Tibial nerve (tissue), 4 donors: ENCODE data around the gene HPSE2. TPM values are rescaled to one million over a fixed set of nuclear protein-coding genes. Genes with fewer than 3 reads are reported as not detected.

Experiments
- DNase-seq, 2 donors: peaks; one replicate each; pipeline ENCODE4 v3.0.0-alpha.2; 2019; ENCODE audit warnings: low spot score in 2 of 2
- H3K27ac ChIP-seq, 4 donors: fragments of 200-600 bp; sonication (generic) in 3 of 4; one replicate each; pipeline ENCODE4 v1.5.1; 2017 to 2019; ENCODE audit warnings: mild to moderate bottlenecking in 1 of 4
- H3K27me3 ChIP-seq, 2 donors: fragments of 200-600 bp; sonication (generic) in 1 of 2; one replicate each; pipeline versions ENCODE4 v1.5.1 to v1.6.0; 2017 to 2019
- H3K36me3 ChIP-seq, 3 donors: fragments of 200-600 bp; sonication (generic); one replicate each; pipeline ENCODE4 v1.5.1; 2018 to 2019
- H3K4me1 ChIP-seq, 4 donors: fragments of 200-600 bp; sonication (generic) in 3 of 4; one replicate each; pipeline ENCODE4 v1.5.1; 2017 to 2019
- H3K4me3 ChIP-seq, 4 donors: fragments of 200-600 bp; sonication (generic) in 3 of 4; one replicate each; pipeline ENCODE4 v1.5.1; 2017 to 2019; ENCODE audit warnings: mild to moderate bottlenecking in 1 of 4, moderate library complexity in 1 of 4
- H3K9me3 ChIP-seq, 4 donors: fragments of 200-600 bp; sonication (generic) in 3 of 4; one replicate each; pipeline ENCODE4 v1.5.1; 2017 to 2019
- EP300 ChIP-seq, 2 donors: sonication (generic); formaldehyde crosslinking; IDR thresholded peaks; one replicate each; pipeline ENCODE4 v1.6.1; 2017; ENCODE audit warnings: antibody characterized with exemption in 2 of 2, mild to moderate bottlenecking in 1 of 2
- POLR2A ChIP-seq, 2 donors: fragments of 450-650 bp; IDR thresholded peaks; one replicate each; pipeline ENCODE4 v1.6.1; 2017; ENCODE audit warnings: antibody characterized with exemption in 2 of 2, mild to moderate bottlenecking in 2 of 2, moderate library complexity in 2 of 2
- WGBS, 2 donors: methylation state at CpG; one replicate each; pipeline ENCODE4 v1.1.5; 2018; 5-methylcytosine and 5-hydroxymethylcytosine counted together
- total RNA-seq, 4 donors: library from RNA; depleted of rRNA; stranded (reverse); fragments of >200 nt; gene quantifications; one replicate each; pipeline ENCODE4 v1.1.0, GENCODE V29; 2016
- TF ChIP-seq, protein P1 (sequence below), 5 experiments: fragments of 200-600 bp in 3 of 5; fragments of 450-650 bp in 2 of 5; sonication (generic) in 3 of 5; IDR thresholded peaks; one replicate each; pipeline ENCODE4 v1.5.1; 2016 to 2019; ENCODE audit warnings: antibody characterized with exemption in 5 of 5, mild to moderate bottlenecking in 3 of 5, moderate library complexity in 2 of 5

HPSE2 gene
- total RNA-seq, 4 donors from 2014 or later = 0.63 TPM; not detected in 3

DNA sequence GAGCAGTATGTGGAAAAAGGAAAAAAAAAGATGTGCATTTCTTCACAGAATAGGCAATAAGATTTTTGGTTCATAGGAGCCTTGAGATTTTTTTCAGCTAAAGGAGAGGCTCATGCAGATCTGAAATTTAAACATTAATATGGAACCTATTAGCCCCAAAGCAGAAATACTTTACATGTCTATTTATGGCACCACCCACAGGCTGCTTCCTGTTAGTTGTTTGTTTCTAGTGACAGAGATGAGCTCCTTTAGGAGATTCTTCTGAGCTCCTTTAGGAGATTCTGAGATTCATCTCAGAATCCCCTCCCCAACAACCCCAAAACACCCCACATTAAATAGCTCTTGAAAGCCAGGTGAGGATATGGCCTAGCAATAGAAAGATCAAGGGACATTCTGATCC lies 761.0 kb downstream of the HPSE2 start:
- no peaks in the 10 kb centered on the region for H3K36me3 ChIP-seq
- H3K4me1 ChIP-seq = no peaks in the 10 kb centered on the region
- no peak overlapping the region for H3K27ac ChIP-seq
- H3K4me3 ChIP-seq = no peak overlapping the region
- no peaks in the 10 kb centered on the region for H3K27me3 ChIP-seq
- no peak for DNase-seq
- H3K9me3 ChIP-seq = no peaks in the 10 kb centered on the region
- TF ChIP-seq POLR2A (IDR thresholded peaks at IDR 0.05) (no peak), EP300 (IDR thresholded peaks at IDR 0.05) (no peak)
- TF ChIP-seq, protein P1, sequence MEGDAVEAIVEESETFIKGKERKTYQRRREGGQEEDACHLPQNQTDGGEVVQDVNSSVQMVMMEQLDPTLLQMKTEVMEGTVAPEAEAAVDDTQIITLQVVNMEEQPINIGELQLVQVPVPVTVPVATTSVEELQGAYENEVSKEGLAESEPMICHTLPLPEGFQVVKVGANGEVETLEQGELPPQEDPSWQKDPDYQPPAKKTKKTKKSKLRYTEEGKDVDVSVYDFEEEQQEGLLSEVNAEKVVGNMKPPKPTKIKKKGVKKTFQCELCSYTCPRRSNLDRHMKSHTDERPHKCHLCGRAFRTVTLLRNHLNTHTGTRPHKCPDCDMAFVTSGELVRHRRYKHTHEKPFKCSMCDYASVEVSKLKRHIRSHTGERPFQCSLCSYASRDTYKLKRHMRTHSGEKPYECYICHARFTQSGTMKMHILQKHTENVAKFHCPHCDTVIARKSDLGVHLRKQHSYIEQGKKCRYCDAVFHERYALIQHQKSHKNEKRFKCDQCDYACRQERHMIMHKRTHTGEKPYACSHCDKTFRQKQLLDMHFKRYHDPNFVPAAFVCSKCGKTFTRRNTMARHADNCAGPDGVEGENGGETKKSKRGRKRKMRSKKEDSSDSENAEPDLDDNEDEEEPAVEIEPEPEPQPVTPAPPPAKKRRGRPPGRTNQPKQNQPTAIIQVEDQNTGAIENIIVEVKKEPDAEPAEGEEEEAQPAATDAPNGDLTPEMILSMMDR (IDR thresholded peaks at IDR 0.05) = no peak

DNA sequence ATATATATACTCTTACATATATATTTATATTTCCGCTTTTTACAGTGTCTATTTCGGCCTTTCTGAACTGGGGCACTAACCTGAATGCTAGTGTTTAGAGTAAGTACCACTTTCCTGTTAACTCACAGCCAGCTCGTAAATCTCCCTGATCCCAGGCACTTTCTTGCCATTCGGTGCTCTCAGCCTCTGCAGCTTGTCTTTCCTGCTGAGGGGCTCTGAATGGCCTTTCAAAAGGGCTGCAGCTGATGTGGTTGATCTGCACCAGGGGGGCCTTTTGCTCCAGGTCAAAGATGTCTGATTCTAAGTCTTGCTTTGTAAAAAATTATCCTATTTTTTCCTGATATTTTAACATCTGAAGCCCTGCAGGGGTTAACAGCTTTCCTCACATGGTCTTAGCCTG lies 763.5 kb downstream of the HPSE2 start:
- H3K27ac ChIP-seq = no peak overlapping the region
- H3K36me3 ChIP-seq = no peaks in the 10 kb centered on the region
- peaks cover 0 to 9% (median 2%) of the 10 kb centered on the region in 4 donors for H3K4me1 ChIP-seq
- no peaks in the 10 kb centered on the region for H3K27me3 ChIP-seq
- no peak overlapping the region for H3K4me3 ChIP-seq
- no peak for DNase-seq
- H3K9me3 ChIP-seq = no peaks in the 10 kb centered on the region
- 51 to 57% methylated on average over 4 of the region's 4 CpGs for WGBS, 2 donors
- no peak for TF ChIP-seq EP300 (IDR thresholded peaks at IDR 0.05)
- no peak for TF ChIP-seq POLR2A (IDR thresholded peaks at IDR 0.05)

DNA sequence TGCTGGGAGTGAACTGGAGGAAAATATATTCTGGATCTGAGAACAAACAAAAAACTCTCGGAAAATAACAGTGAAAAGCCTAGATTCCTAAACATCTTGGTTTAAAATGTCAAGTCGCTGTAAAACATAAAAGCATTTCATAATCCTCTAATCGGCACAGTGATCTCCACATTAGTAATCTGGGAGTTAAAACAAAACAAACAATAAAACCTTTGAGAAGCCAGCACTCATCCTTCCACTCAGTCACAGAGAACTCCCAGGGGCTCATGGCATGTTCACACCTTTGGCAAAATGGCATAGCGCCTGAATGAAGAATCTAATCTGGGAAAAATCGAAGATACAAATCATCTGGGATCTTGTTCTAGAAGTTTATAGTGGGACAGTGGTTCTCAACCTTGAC lies 764.8 kb downstream of the HPSE2 start:
- Histone ChIP-seq H3K9me3 (no peaks in the 10 kb centered on the region), H3K4me3 (no peak overlapping the region), H3K36me3 (no peaks in the 10 kb centered on the region), H3K4me1 (peaks cover 0 to 11% (median 2%) of the 10 kb centered on the region in 4 donors), H3K27ac (no peak overlapping the region), H3K27me3 (no peaks in the 10 kb centered on the region)
- TF ChIP-seq, protein P1 (IDR thresholded peaks at IDR 0.05) = no peak
- TF ChIP-seq EP300 (IDR thresholded peaks at IDR 0.05) (no peak), POLR2A (IDR thresholded peaks at IDR 0.05) (no peak)
- 46 to 54% methylated on average over 5 of the region's 5 CpGs for WGBS, 2 donors
- no peak for DNase-seq

DNA sequence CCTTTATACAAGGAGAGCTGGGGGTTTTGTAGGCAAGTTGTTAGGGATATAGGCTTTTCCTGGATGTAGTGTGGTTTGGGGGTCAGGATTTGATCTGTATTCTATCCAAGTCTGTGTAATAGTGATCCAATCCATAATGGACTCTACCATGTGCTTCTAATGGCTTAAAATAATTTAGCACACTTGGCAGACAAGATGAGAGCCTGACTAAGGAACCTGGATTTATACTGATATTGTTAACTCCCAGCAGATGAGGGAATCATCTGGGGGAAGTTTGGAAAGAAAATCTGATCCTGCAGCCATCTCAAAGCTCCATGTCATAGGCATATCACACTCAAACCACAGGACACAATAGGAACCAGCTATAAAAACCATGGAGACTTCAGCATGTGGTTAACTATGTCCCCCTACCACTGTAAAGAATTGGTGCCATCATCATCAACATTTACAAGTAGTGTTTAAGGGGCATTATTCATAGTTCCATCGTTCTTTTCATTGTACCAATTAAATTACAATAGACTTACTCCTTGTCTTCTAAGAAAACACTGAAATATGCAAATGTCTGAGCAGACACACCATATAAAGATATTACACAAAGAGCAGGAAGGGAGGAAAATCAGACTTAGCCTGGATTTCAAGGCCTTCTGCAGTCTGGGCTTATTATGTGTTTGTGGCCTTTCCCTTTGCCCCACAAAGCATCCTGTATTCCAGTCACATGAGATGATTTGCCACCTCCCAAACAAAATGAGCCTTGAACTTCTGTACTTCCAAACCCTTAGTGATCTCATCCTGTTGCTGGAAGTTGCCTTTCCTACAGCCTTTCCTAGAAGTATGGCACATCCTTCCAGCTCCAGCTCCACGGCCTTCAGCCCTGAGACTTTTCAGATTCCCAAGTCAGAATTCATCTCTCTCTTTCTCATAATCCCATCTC lies 766.4 kb downstream of the HPSE2 start:
- no peak overlapping the region for H3K27ac ChIP-seq
- no peaks in the 10 kb centered on the region for H3K9me3 ChIP-seq
- TF ChIP-seq, protein P1 (IDR thresholded peaks at IDR 0.05) = no peak
- no peak for TF ChIP-seq EP300 (IDR thresholded peaks at IDR 0.05)
- no peak for TF ChIP-seq POLR2A (IDR thresholded peaks at IDR 0.05)
- H3K27me3 ChIP-seq = no peaks in the 10 kb centered on the region
- no peak overlapping the region for H3K4me3 ChIP-seq
- H3K4me1 ChIP-seq = peaks cover 0 to 11% (median 2%) of the 10 kb centered on the region in 4 donors
- DNase-seq = no peak
- 65 to 72% methylated on average over 2 of the region's 2 CpGs for WGBS, 2 donors
- no peaks in the 10 kb centered on the region for H3K36me3 ChIP-seq

DNA sequence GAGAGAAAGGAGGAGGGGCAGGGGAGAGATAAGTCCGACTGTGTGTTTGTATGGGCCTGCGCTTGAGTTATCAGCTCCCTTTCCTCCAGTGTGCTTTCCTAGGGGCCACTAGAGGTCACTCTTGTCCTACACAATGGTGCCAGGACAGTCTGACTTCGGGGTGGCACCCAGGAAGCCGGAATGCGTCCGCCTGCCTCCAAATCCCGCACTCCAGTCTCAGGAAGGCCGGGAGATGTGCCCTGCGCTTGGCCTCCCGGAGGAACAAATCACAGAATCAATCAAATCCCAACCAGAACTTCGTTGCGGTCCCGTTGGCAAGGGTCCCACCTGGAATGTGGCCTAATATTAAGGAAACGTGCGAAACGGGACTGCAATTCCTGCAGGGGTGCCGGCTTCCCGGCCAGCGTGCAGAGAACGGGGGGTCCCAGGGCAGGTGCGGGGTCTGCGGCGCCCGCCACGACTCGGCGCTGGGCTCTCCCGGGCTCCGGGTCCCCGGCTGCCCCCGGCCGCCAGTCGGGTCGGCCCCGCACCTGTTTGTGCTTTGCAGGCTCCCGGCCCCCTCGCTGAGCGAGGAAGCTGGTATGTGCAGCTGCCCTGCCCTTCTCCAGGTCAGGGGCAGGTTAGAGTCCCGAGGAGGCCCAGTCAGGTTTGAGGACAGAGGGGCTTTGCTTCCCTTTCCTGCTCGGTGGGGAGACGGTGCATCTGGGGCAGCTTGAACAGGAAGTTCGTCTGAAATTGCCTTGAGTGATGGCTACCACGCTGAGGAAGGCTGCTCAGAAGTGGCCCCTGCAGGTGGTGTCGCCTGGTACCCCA lies 767.9 kb downstream of the HPSE2 start:
- no peaks in the 10 kb centered on the region for H3K36me3 ChIP-seq
- 5 to 7% methylated on average over 26 of the region's 44 CpGs for WGBS, 2 donors
- H3K4me3 ChIP-seq = peak overlapping the region; percentile 27 to 63 (median 54)
- H3K4me1 ChIP-seq = peaks cover 0 to 11% (median 2%) of the 10 kb centered on the region in 4 donors
- H3K27me3 ChIP-seq = no peaks in the 10 kb centered on the region
- DNase-seq = peak; percentile 40 to 71
- H3K9me3 ChIP-seq = no peaks in the 10 kb centered on the region
- TF ChIP-seq POLR2A (IDR thresholded peaks at IDR 0.05) (no peak), EP300 (IDR thresholded peaks at IDR 0.05) (peak in 1 of 2 donors; percentile 29)
- TF ChIP-seq, protein P1 (IDR thresholded peaks at IDR 0.05) = peak; percentile 66 to 87 (median 73)
- H3K27ac ChIP-seq = peak overlapping the region in 1 of 4 donors; percentile 9
